Gastroesophageal sphincter (tissue), 3 donors: ENCODE measurements around the gene IGSF9.

Source experiments
- EP300 ChIP-seq: sonication (generic); formaldehyde crosslinking; IDR thresholded peaks from one replicate; pipeline ENCODE4 v1.6.1; 2017; ENCODE audit warnings: antibody characterized with exemption, mild to moderate bottlenecking
- POLR2A ChIP-seq, 2 donors: fragments of 450-650 bp; IDR thresholded peaks; one replicate each; pipeline ENCODE4 v1.6.1; 2017; ENCODE audit warnings: antibody characterized with exemption in 2 of 2, mild to moderate bottlenecking in 2 of 2, moderate library complexity in 1 of 2
- POLR2AphosphoS5 ChIP-seq: sonication (generic); formaldehyde crosslinking; IDR thresholded peaks from one replicate; pipeline ENCODE4 v1.6.1; 2017; ENCODE audit warnings: antibody characterized with exemption
- TF ChIP-seq, protein P1 (sequence below), 4 experiments: fragments of 200-600 bp in 2 of 4; fragments of 450-650 bp in 2 of 4; sonication (generic) in 1 of 4; IDR thresholded peaks; one replicate each; pipeline ENCODE4 v1.5.1; 2017 to 2019; ENCODE audit warnings: antibody characterized with exemption in 4 of 4, mild to moderate bottlenecking in 2 of 4, moderate library complexity in 2 of 4

DNA sequence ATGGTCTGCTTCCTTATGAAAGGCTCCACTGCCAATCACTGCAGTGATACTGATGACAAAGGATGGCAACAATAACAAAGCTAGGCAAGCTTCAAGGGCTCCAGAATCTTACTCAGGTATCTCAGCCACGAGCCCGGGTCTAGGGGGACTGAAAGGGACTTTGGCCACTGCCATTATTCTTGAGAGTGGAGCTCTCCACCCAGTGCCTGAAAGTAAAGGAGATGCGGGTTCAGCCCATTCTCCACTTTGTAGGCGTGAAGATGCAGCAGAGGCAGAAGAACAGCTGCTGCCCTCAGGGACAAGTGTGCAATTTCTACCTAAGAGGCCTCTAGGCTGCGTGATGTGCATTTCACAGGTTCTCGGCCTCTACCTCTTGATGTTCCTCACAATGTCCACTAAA, 40.1 kb upstream of the IGSF9 start:
- TF ChIP-seq, protein P1, sequence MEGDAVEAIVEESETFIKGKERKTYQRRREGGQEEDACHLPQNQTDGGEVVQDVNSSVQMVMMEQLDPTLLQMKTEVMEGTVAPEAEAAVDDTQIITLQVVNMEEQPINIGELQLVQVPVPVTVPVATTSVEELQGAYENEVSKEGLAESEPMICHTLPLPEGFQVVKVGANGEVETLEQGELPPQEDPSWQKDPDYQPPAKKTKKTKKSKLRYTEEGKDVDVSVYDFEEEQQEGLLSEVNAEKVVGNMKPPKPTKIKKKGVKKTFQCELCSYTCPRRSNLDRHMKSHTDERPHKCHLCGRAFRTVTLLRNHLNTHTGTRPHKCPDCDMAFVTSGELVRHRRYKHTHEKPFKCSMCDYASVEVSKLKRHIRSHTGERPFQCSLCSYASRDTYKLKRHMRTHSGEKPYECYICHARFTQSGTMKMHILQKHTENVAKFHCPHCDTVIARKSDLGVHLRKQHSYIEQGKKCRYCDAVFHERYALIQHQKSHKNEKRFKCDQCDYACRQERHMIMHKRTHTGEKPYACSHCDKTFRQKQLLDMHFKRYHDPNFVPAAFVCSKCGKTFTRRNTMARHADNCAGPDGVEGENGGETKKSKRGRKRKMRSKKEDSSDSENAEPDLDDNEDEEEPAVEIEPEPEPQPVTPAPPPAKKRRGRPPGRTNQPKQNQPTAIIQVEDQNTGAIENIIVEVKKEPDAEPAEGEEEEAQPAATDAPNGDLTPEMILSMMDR (IDR thresholded peaks at IDR 0.05): no peak
- TF ChIP-seq POLR2AphosphoS5 (no peak), EP300 (no peak), POLR2A (IDR thresholded peaks at IDR 0.05) (no peak)
